Effector memory CD4-positive, alpha-beta T cell (primary cell): Measurements from ENCODE around the gene CSMD2.

Source experiments
- DNase-seq, 3 donors: peaks; one replicate each; pipeline ENCODE4 v3.0.0-alpha.2; 2020
- H3K27ac ChIP-seq: 2 replicates; pipeline ENCODE4 v1.7.0; 2013; ENCODE audit warnings: mild to moderate bottlenecking, low read length, moderate library complexity; ENCODE audit not compliant: insufficient read depth, poor library complexity, severe bottlenecking
- H3K27me3 ChIP-seq: replicated peaks from 2 replicates; pipeline ENCODE4 v1.7.0; 2013; ENCODE audit warnings: mild to moderate bottlenecking, low read length; ENCODE audit not compliant: insufficient read depth, control insufficient read depth, poor library complexity, severe bottlenecking
- H3K36me3 ChIP-seq: 2 replicates; pipeline ENCODE4 v1.7.0; 2013; ENCODE audit warnings: mild to moderate bottlenecking, low read length, moderate library complexity; ENCODE audit not compliant: control insufficient read depth, insufficient read depth
- H3K4me1 ChIP-seq: 2 replicates; pipeline ENCODE4 v1.7.0; 2013; ENCODE audit warnings: low read length, mild to moderate bottlenecking; ENCODE audit not compliant: control insufficient read depth, insufficient read depth, poor library complexity, severe bottlenecking
- H3K4me3 ChIP-seq: 2 replicates; pipeline ENCODE4 v1.7.0; 2013; ENCODE audit warnings: low read length, low read depth, mild to moderate bottlenecking; ENCODE audit not compliant: insufficient read depth, poor library complexity, severe bottlenecking
- H3K9me3 ChIP-seq: 2 replicates; pipeline ENCODE4 v1.7.0; 2013; ENCODE audit warnings: mild to moderate bottlenecking, low read length, moderate library complexity; ENCODE audit not compliant: control insufficient read depth

CSMD2 gene

GRCh38 chr1:33898881-33899280 is 266.1 kb downstream of the CSMD2 start:
- DNase-seq, result no peak
- H3K36me3 ChIP-seq, result no peaks in the 10 kb centered on the region
- H3K4me3 ChIP-seq, result no peak overlapping the region
- H3K9me3 ChIP-seq, result no peaks in the 10 kb centered on the region
- H3K27ac ChIP-seq, result no peak overlapping the region
- no peaks in the 10 kb centered on the region for H3K27me3 ChIP-seq
- H3K4me1 ChIP-seq, result no peaks in the 10 kb centered on the region

GRCh38 chr1:33898406-33898805 is 266.6 kb downstream of the CSMD2 start:
- Histone ChIP-seq H3K36me3 (no peaks in the 10 kb centered on the region), H3K27ac (no peak overlapping the region), H3K27me3 (no peaks in the 10 kb centered on the region), H3K9me3 (no peaks in the 10 kb centered on the region), H3K4me1 (no peaks in the 10 kb centered on the region), H3K4me3 (no peak overlapping the region)
- no peak for DNase-seq

- H3K27me3 ChIP-seq, result no peaks in the 10 kb centered on the region
- H3K9me3 ChIP-seq, result no peaks in the 10 kb centered on the region
- no peaks in the 10 kb centered on the region for H3K36me3 ChIP-seq
- no peak overlapping the region for H3K4me3 ChIP-seq
- no peak overlapping the region for H3K27ac ChIP-seq
- no peaks in the 10 kb centered on the region for H3K4me1 ChIP-seq
- no peak for DNase-seq
These were observed 267.8 kb downstream of the CSMD2 start for GRCh38 chr1:33897092-33897725.

GRCh38 chr1:33895976-33896375 is 269.1 kb downstream of the CSMD2 start:
- H3K36me3 ChIP-seq, result no peaks in the 10 kb centered on the region
- H3K27ac ChIP-seq, result no peak overlapping the region
- no peaks in the 10 kb centered on the region for H3K27me3 ChIP-seq
- no peak overlapping the region for H3K4me3 ChIP-seq
- DNase-seq, result no peak
- no peaks in the 10 kb centered on the region for H3K9me3 ChIP-seq
- no peaks in the 10 kb centered on the region for H3K4me1 ChIP-seq

- H3K27me3 ChIP-seq, result no peaks in the 10 kb centered on the region
These were observed 269.6 kb downstream of the CSMD2 start for GRCh38 chr1:33895396-33895795.

GRCh38 chr1:33893147-33893830 is 271.7 kb downstream of the CSMD2 start:
- H3K4me3 ChIP-seq, result no peak overlapping the region
- H3K36me3 ChIP-seq, result no peaks in the 10 kb centered on the region
- no peaks in the 10 kb centered on the region for H3K27me3 ChIP-seq
- no peak overlapping the region for H3K27ac ChIP-seq
- H3K4me1 ChIP-seq, result no peaks in the 10 kb centered on the region
- H3K9me3 ChIP-seq, result no peaks in the 10 kb centered on the region
- no peak for DNase-seq

More at GRCh38 chr1:33895396-33895795, 269.6 kb downstream of the CSMD2 start:
- DNase-seq, result no peak
- H3K9me3 ChIP-seq, result no peaks in the 10 kb centered on the region
- H3K4me1 ChIP-seq, result no peaks in the 10 kb centered on the region
- H3K27ac ChIP-seq, result no peak overlapping the region
- no peak overlapping the region for H3K4me3 ChIP-seq
- H3K36me3 ChIP-seq, result no peaks in the 10 kb centered on the region

GRCh38 chr1:33886496-33886895 is 278.5 kb downstream of the CSMD2 start:
- Histone ChIP-seq H3K27ac (no peak overlapping the region), H3K36me3 (no peaks in the 10 kb centered on the region), H3K4me3 (no peak overlapping the region), H3K9me3 (no peaks in the 10 kb centered on the region), H3K4me1 (no peaks in the 10 kb centered on the region), H3K27me3 (no peaks in the 10 kb centered on the region)
- no peak for DNase-seq

GRCh38 chr1:33880305-33880704 is 284.7 kb downstream of the CSMD2 start:
- DNase-seq, result no peak
- Histone ChIP-seq H3K4me1 (no peaks in the 10 kb centered on the region), H3K36me3 (no peaks in the 10 kb centered on the region), H3K27ac (no peak overlapping the region), H3K4me3 (no peak overlapping the region), H3K9me3 (no peaks in the 10 kb centered on the region), H3K27me3 (no peaks in the 10 kb centered on the region)

- DNase-seq, result no peak
- Histone ChIP-seq H3K4me1 (no peaks in the 10 kb centered on the region), H3K9me3 (no peaks in the 10 kb centered on the region), H3K27ac (no peak overlapping the region), H3K27me3 (no peaks in the 10 kb centered on the region), H3K4me3 (no peak overlapping the region), H3K36me3 (no peaks in the 10 kb centered on the region)
These were observed 286.6 kb downstream of the CSMD2 start for GRCh38 chr1:33878392-33878791.

GRCh38 chr1:33876970-33877650 is 287.9 kb downstream of the CSMD2 start:
- H3K27me3 ChIP-seq, result no peaks in the 10 kb centered on the region
- no peaks in the 10 kb centered on the region for H3K9me3 ChIP-seq
- DNase-seq, result no peak
- H3K36me3 ChIP-seq, result no peaks in the 10 kb centered on the region
- no peak overlapping the region for H3K27ac ChIP-seq
- H3K4me1 ChIP-seq, result no peaks in the 10 kb centered on the region
- no peak overlapping the region for H3K4me3 ChIP-seq
